K562 (cell line): ENCODE measurements around the gene MCU.

ENCODE experiments used
- ADNP ChIP-seq: fragments of 200-800 bp; sonication (Bioruptor generic); IDR thresholded peaks from 2 replicates; pipeline ENCODE4 v1.6.1; 2016; ENCODE audit warnings: missing genetic modification characterization, missing compliant biosample characterization
- BHLHE40 ChIP-seq: IDR thresholded peaks from 2 replicates; pipeline ENCODE4 v1.6.1; 2011; ENCODE audit warnings: low read length, improper control_type of control experiment
- EP300 ChIP-seq: IDR thresholded peaks from 2 replicates; pipeline ENCODE4 v1.6.1; 2012; ENCODE audit warnings: low read length, improper control_type of control experiment
- EZH2 ChIP-seq: IDR thresholded peaks from 2 replicates; pipeline ENCODE4 v1.6.1; 2012; ENCODE audit warnings: low read depth, mild to moderate bottlenecking, inconsistent platforms, low read length, borderline replicate concordance
- NEUROD1 ChIP-seq: fragments of 150-350 bp; IDR thresholded peaks from 2 replicates; pipeline ENCODE4 v1.6.1; 2014; ENCODE audit warnings: borderline replicate concordance, low read length, low read depth; ENCODE audit not compliant: partially characterized antibody
- NFIC ChIP-seq: fragments of 450-650 bp; IDR thresholded peaks from 2 replicates; pipeline ENCODE4 v1.6.1; 2017; ENCODE audit warnings: mild to moderate bottlenecking, inconsistent platforms
- POLR2A ChIP-seq: fragments of 450-650 bp; conservative IDR thresholded peaks from 2 replicates; pipeline ENCODE4 v1.6.1; 2016
- POLR2AphosphoS5 ChIP-seq: IDR thresholded peaks from 2 replicates; pipeline ENCODE4 v1.6.1; 2011; ENCODE audit warnings: mild to moderate bottlenecking, low read depth, low read length, moderate library complexity; ENCODE audit not compliant: control insufficient read depth, insufficient read depth
- TF ChIP-seq, protein P1 (sequence below): sonication (generic); formaldehyde crosslinking; IDR thresholded peaks from 2 replicates; pipeline ENCODE4 v1.8.1; 2022; ENCODE audit warnings: missing genetic modification reagents
- TF ChIP-seq, protein P2 (sequence below), 3 experiments: IDR thresholded peaks in 2 of 3; conservative IDR thresholded peaks in 1 of 3; 2 replicates each; pipeline ENCODE4 v1.5.1; 2011 to 2012; ENCODE audit warnings: low read length in 3 of 3, mild to moderate bottlenecking in 3 of 3, control low read depth in 2 of 3, improper control_type of control experiment in 1 of 3, inconsistent platforms in 1 of 3, low read depth in 1 of 3, mixed read lengths in 1 of 3, moderate library complexity in 1 of 3; ENCODE audit not compliant: insufficient read depth in 2 of 3
- TF ChIP-seq, protein P3 (sequence below): sonication (generic); formaldehyde crosslinking; IDR thresholded peaks from 2 replicates; pipeline ENCODE4 v1.8.1; 2023; ENCODE audit warnings: mild to moderate bottlenecking, missing genetic modification reagents
- TF ChIP-seq, protein P4 (sequence below): fragments of 250-450 bp; sonication (Bioruptor Pico); IDR thresholded peaks from 2 replicates; pipeline ENCODE4 v1.5.0; 2021; ENCODE audit warnings: mild to moderate bottlenecking, borderline replicate concordance

DNA sequence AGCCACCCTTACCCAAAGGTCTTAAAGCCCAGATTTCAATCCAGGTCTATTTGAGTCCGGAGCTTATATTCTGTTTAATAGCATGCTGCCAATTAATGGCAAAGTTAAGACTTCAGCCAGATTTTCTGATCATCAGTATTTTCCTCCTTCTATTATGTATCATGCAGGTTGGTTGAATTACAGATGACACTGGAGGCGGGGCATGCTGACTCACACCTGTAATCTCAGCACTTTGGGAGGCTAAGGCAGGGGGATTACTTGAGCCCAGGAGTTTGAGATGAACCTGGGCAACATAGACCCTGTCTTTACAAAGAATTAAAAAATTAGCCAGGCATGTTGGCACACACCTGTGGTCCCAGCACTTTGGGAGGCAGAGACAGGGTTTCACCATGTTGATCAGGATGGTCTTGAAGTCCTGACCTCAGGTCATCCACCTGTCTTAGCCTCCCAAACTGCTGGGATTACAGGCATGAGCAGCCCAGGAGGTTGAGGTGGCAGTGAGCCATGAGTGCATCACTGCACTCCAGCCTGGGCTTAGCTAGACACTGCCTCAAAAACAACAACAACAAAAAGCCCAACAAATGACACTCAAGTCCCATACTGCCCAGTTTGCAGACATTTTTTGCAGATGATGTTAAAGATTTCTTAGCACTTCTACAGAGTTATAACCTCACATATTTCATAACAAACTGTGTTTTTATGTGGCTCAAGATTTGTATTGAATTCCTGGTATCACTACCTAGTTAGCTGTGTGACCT, 62.5 kb downstream of the MCU start:
- TF ChIP-seq, protein P1, sequence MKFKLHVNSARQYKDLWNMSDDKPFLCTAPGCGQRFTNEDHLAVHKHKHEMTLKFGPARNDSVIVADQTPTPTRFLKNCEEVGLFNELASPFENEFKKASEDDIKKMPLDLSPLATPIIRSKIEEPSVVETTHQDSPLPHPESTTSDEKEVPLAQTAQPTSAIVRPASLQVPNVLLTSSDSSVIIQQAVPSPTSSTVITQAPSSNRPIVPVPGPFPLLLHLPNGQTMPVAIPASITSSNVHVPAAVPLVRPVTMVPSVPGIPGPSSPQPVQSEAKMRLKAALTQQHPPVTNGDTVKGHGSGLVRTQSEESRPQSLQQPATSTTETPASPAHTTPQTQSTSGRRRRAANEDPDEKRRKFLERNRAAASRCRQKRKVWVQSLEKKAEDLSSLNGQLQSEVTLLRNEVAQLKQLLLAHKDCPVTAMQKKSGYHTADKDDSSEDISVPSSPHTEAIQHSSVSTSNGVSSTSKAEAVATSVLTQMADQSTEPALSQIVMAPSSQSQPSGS (CRISPR knock-in tag): no peak
- TF ChIP-seq POLR2A (no peak), EZH2 (no peak), POLR2AphosphoS5 (no peak), EP300 (no peak), ADNP (tag) (no peak), NEUROD1 (no peak), NFIC (no peak), BHLHE40 (no peak)
- TF ChIP-seq, protein P2, sequence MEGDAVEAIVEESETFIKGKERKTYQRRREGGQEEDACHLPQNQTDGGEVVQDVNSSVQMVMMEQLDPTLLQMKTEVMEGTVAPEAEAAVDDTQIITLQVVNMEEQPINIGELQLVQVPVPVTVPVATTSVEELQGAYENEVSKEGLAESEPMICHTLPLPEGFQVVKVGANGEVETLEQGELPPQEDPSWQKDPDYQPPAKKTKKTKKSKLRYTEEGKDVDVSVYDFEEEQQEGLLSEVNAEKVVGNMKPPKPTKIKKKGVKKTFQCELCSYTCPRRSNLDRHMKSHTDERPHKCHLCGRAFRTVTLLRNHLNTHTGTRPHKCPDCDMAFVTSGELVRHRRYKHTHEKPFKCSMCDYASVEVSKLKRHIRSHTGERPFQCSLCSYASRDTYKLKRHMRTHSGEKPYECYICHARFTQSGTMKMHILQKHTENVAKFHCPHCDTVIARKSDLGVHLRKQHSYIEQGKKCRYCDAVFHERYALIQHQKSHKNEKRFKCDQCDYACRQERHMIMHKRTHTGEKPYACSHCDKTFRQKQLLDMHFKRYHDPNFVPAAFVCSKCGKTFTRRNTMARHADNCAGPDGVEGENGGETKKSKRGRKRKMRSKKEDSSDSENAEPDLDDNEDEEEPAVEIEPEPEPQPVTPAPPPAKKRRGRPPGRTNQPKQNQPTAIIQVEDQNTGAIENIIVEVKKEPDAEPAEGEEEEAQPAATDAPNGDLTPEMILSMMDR (IDR thresholded peaks at IDR 0.05 in 2 of 3, conservative IDR thresholded peaks at IDR 0.05 in 1 of 3; ENCODE audit: insufficient read depth in 2 of 3, low read depth in 1 of 3, low read length in 3 of 3): no peak
- TF ChIP-seq, protein P3, sequence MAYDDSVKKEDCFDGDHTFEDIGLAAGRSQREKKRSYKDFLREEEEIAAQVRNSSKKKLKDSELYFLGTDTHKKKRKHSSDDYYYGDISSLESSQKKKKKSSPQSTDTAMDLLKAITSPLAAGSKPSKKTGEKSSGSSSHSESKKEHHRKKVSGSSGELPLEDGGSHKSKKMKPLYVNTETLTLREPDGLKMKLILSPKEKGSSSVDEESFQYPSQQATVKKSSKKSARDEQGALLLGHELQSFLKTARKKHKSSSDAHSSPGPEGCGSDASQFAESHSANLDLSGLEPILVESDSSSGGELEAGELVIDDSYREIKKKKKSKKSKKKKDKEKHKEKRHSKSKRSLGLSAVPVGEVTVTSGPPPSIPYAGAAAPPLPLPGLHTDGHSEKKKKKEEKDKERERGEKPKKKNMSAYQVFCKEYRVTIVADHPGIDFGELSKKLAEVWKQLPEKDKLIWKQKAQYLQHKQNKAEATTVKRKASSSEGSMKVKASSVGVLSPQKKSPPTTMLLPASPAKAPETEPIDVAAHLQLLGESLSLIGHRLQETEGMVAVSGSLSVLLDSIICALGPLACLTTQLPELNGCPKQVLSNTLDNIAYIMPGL (CRISPR knock-in tag): no peak
- TF ChIP-seq, protein P4, sequence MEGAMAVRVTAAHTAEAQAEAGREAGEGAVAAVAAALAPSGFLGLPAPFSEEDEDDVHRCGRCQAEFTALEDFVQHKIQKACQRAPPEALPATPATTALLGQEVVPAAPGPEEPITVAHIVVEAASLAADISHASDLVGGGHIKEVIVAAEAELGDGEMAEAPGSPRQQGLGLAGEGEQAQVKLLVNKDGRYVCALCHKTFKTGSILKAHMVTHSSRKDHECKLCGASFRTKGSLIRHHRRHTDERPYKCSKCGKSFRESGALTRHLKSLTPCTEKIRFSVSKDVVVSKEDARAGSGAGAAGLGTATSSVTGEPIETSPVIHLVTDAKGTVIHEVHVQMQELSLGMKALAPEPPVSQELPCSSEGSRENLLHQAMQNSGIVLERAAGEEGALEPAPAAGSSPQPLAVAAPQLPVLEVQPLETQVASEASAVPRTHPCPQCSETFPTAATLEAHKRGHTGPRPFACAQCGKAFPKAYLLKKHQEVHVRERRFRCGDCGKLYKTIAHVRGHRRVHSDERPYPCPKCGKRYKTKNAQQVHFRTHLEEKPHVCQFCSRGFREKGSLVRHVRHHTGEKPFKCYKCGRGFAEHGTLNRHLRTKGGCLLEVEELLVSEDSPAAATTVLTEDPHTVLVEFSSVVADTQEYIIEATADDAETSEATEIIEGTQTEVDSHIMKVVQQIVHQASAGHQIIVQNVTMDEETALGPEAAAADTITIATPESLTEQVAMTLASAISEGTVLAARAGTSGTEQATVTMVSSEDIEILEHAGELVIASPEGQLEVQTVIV (CRISPR knock-in tag): no peak
